Measurements from ENCODE around the gene UQCR10. TPM values are rescaled to one million over a fixed set of nuclear protein-coding genes. Genes with fewer than 3 reads are reported as not detected.

UQCR10 gene
- total and polyA plus RNA-seq, 2 donors = 154 to 157 TPM

DNA sequence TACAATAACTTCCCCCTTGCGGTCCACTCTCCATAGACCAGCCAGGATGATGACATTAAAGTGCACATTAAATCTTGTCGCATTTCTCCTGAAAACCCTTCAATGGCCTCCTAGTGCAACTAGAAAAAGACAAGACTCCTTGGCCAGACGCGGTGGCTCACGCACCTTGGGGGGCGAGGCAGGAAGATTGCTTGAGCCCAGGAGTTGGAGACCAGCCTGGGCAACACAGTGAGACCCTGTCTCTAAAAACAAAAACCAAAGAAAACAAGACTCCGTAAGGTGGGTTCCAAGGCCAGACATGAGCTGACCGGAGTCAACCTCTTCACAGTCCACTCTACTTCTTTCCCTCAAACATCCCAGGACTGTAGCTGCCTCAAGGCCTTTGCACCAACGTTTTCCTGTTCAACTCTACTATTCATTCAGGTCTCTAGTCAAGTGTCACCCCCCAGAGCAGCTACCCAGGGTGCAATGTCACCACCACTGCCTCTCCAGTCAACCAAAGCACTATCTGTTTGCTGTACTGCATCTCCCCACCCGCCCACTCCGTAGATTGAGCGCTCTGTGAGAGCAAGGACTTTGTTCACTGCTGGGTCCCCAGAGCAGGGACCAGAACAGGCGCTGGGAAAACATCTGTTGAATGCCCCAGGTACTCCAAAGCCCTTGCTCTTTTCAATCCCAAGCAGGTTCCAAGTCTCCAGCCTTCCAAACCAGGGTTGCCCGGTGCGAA is 1.1 kb upstream of the UQCR10 start:
- H3K27me3 ChIP-seq (ENCODE audit: control insufficient read depth in 2 of 2, insufficient read depth in 1 of 2, low read length in 1 of 2) = no peaks in the 10 kb centered on the region
- peak in 3 of 9 donors; percentile 8 to 54 (median 28) for DNase-seq (ENCODE audit: low read depth in 6 of 9, low spot score in 9 of 9)
- peaks cover 11 to 16% of the 10 kb centered on the region in 2 donors for H3K4me1 ChIP-seq (ENCODE audit: control insufficient read depth in 2 of 2, insufficient read depth in 2 of 2, low read length in 2 of 2)
- H3K4me3 ChIP-seq (ENCODE audit: low read length in 2 of 2) = peak overlapping the region; percentile 87 to 94
- H3K27ac ChIP-seq (ENCODE audit: low read depth in 1 of 2, low read length in 1 of 2) = peak overlapping the region; percentile 77 to 86
- peaks cover 16 to 20% of the 10 kb centered on the region in 2 donors for H3K36me3 ChIP-seq (ENCODE audit: control insufficient read depth in 2 of 2, insufficient read depth in 2 of 2, low read length in 1 of 2)
- H3K9me3 ChIP-seq (ENCODE audit: control insufficient read depth in 2 of 2, insufficient read depth in 1 of 2, low read length in 1 of 2) = no peaks in the 10 kb centered on the region
- WGBS = 60% methylated on average over 15 of the region's 15 CpGs

DNA sequence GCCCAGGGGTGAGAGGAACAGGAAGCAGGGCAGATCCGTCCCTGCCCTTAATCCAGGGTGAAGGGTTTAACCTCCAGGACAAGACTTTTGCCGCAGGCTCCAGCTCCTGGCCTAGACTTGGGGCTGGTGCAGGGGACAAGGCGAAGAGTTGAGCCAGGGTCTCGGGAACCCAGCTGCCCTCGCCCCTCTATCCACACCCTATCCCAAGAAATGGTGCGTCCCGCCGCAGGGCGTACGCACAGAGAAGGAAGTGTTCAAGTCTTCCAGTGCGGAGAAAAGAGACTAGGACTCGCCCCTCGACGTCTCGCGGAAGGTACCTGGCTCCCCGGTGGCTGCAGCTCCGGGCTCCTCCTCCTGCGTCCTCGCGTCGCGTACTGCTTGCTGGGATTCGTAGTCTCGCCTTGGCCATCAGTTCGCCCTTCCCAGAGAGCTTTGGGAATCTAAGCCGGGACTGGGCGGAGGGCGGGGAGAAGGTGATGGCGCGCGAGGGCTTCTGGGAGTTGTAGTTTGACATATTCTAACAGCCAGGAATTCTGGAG is 468 bp upstream of the UQCR10 start, which contains the start of gene ZMAT5:
TSS of gene ZMAT5 (minus strand) at position 376 of the 539 bp plus-strand sequence. CDS start 18,463 bp downstream, outside the sequence.
- H3K4me1 ChIP-seq (ENCODE audit: control insufficient read depth in 2 of 2, insufficient read depth in 2 of 2, low read length in 2 of 2) = peaks cover 11 to 16% of the 10 kb centered on the region in 2 donors
- H3K27me3 ChIP-seq (ENCODE audit: control insufficient read depth in 2 of 2, insufficient read depth in 1 of 2, low read length in 1 of 2) = no peaks in the 10 kb centered on the region

DNA sequence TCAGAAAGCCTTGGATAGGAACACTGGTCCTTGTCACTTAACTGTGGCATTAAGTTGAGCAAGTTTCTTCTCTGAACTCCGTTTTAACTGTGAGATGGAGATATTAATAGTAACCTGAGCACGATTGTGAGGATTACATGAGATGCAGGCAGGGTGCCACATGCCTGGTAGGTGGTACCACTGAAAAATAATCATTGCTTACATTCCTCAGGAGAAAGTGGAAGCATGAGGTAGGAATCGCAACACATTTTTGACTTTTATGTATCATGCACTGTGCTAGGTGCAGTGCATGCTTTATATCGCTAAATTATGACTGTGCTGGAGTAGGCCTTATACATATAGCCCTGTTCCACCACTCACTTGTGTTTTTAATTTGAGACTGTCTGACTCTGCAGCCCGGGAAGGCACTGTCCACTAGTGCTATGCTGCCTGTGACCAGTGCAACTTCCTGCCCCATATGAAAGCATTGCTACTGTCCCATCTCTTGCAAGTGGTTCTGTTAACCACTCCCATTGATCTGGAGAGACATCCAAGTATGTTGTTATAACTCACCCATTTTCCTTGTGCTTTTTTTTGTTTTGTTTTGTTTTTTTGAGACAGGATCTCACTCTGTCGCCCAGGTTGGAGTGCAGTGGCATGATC is 1.0 kb downstream of the UQCR10 start:
- no peaks in the 10 kb centered on the region for H3K9me3 ChIP-seq (ENCODE audit: control insufficient read depth in 2 of 2, insufficient read depth in 1 of 2, low read length in 1 of 2)
- 63% methylated on average over 6 of the region's 6 CpGs for WGBS
- H3K4me3 ChIP-seq (ENCODE audit: low read length in 2 of 2) = peak overlapping the region; percentile 87 to 94
- H3K27me3 ChIP-seq (ENCODE audit: control insufficient read depth in 2 of 2, insufficient read depth in 1 of 2, low read length in 1 of 2) = no peaks in the 10 kb centered on the region
- H3K27ac ChIP-seq (ENCODE audit: low read depth in 1 of 2, low read length in 1 of 2) = no peak overlapping the region
- H3K4me1 ChIP-seq (ENCODE audit: control insufficient read depth in 2 of 2, insufficient read depth in 2 of 2, low read length in 2 of 2) = peaks cover 11 to 16% of the 10 kb centered on the region in 2 donors
- DNase-seq (ENCODE audit: low read depth in 6 of 9, low spot score in 9 of 9) = no peak
- peaks cover 19 to 20% of the 10 kb centered on the region in 2 donors for H3K36me3 ChIP-seq (ENCODE audit: control insufficient read depth in 2 of 2, insufficient read depth in 2 of 2, low read length in 1 of 2)

More for the DNA sequence above, 468 bp upstream of the UQCR10 start, which contains the start of gene ZMAT5:
- Histone ChIP-seq H3K9me3 (ENCODE audit: control insufficient read depth in 2 of 2, insufficient read depth in 1 of 2, low read length in 1 of 2) (no peaks in the 10 kb centered on the region), H3K36me3 (ENCODE audit: control insufficient read depth in 2 of 2, insufficient read depth in 2 of 2, low read length in 1 of 2) (peaks cover 16 to 20% of the 10 kb centered on the region in 2 donors), H3K4me3 (ENCODE audit: low read length in 2 of 2) (peak within 1 kb of the TSS; percentile 87 to 94), H3K27ac (ENCODE audit: low read depth in 1 of 2, low read length in 1 of 2) (peak within 1 kb of the TSS; percentile 77 to 86)
- under 1% methylated on average over 32 of the region's 32 CpGs for WGBS
- peak; percentile 83 to 98 (median 95) for DNase-seq (ENCODE audit: low read depth in 6 of 9, low spot score in 9 of 9)

DNA sequence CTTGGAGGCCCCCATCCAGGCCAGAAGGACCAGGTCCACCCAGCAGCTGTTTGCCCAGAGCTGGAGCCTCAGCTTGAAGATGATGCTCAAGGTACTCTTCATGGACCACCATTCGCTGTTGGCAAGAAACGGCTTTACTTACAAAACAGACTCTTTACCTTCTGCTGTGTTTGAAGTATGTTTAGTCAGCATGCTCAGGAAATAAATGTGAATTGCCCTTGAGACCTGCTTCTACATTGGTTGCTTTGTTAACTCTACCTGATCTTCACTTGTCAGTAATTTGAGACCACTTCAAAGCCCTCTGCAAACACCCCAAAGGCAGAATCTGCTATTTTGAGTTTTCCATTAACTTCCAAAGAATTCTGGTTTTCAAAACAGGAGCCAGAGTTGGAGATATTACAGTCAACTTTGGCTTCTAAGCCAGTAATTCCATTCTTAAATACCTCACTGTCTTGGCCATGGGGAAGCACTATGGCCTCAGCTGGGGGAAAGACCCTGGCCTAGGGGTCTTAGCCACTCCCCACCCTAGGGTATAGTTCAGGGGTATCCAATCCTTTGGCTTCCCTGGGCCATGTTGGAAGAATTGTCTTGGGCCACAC is 2.7 kb downstream of the UQCR10 start:
- Histone ChIP-seq H3K9me3 (ENCODE audit: control insufficient read depth in 2 of 2, insufficient read depth in 1 of 2, low read length in 1 of 2) (no peaks in the 10 kb centered on the region), H3K27ac (ENCODE audit: low read depth in 1 of 2, low read length in 1 of 2) (no peak overlapping the region), H3K36me3 (ENCODE audit: control insufficient read depth in 2 of 2, insufficient read depth in 2 of 2, low read length in 1 of 2) (peaks cover 19 to 20% of the 10 kb centered on the region in 2 donors), H3K4me3 (ENCODE audit: low read length in 2 of 2) (no peak overlapping the region), H3K4me1 (ENCODE audit: control insufficient read depth in 2 of 2, insufficient read depth in 2 of 2, low read length in 2 of 2) (peaks cover 11 to 16% of the 10 kb centered on the region in 2 donors), H3K27me3 (ENCODE audit: control insufficient read depth in 2 of 2, insufficient read depth in 1 of 2, low read length in 1 of 2) (no peaks in the 10 kb centered on the region)
- DNase-seq (ENCODE audit: low read depth in 6 of 9, low spot score in 9 of 9) = no peak
- WGBS = over 99% methylated on average over 2 of the region's 2 CpGs

DNA sequence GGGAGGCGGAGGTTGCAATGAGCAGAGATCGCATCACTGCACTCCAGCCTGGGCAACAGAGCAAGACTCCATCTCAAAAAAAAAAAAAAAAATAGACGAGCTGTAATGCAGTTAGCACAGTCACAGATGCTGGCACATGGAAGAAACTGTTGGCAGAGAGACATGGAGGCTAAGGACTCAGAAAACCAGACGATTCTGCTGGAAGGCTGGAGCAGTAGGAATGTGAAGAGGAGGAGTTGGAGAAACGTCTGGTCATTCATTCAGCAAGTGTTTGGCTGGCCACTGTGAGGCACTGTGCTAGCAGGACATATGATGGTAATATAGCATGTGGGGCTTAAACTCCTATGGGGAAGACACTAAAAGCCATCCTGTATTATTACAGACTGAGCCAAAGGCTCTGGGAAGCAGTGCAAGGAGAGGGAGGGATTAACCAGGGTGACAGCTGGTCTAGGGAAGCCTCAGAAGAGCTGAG is 5.0 kb downstream of the UQCR10 start:
- no peaks in the 10 kb centered on the region for H3K9me3 ChIP-seq (ENCODE audit: control insufficient read depth in 2 of 2, insufficient read depth in 1 of 2, low read length in 1 of 2)
- peaks cover 7 to 8% of the 10 kb centered on the region in 2 donors for H3K4me1 ChIP-seq (ENCODE audit: control insufficient read depth in 2 of 2, insufficient read depth in 2 of 2, low read length in 2 of 2)
- H3K4me3 ChIP-seq (ENCODE audit: low read length in 2 of 2) = no peak overlapping the region
- H3K27me3 ChIP-seq (ENCODE audit: control insufficient read depth in 2 of 2, insufficient read depth in 1 of 2, low read length in 1 of 2) = no peaks in the 10 kb centered on the region
- 91% methylated on average over 5 of the region's 5 CpGs for WGBS
- DNase-seq (ENCODE audit: low read depth in 6 of 9, low spot score in 9 of 9) = no peak
- H3K27ac ChIP-seq (ENCODE audit: low read depth in 1 of 2, low read length in 1 of 2) = no peak overlapping the region
- H3K36me3 ChIP-seq (ENCODE audit: control insufficient read depth in 2 of 2, insufficient read depth in 2 of 2, low read length in 1 of 2) = peaks cover 19 to 20% of the 10 kb centered on the region in 2 donors

DNA sequence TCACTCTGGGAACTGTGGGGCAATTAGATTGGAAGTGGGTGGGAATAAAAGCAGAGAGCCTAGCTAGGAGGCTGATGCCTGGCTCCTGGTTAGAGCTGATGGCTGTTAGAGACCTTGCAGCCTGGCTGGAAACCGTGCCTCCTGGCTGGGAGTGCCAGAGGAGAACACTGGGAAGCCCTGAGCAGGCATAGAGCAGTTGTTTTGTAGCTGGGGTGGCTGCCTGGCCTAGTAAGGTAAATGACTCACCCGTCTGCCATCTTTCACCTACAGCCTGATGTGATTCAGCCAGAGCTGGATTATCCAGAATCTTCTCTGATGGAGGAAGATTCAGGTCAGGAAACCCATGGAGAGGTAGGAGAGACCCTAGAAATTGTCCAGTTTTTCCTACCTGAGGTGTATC is 6.1 kb downstream of the UQCR10 start:
- 96% methylated on average over 2 of the region's 2 CpGs for WGBS
- Histone ChIP-seq H3K36me3 (ENCODE audit: control insufficient read depth in 2 of 2, insufficient read depth in 2 of 2, low read length in 1 of 2) (peaks cover 19 to 20% of the 10 kb centered on the region in 2 donors), H3K27ac (ENCODE audit: low read depth in 1 of 2, low read length in 1 of 2) (no peak overlapping the region), H3K9me3 (ENCODE audit: control insufficient read depth in 2 of 2, insufficient read depth in 1 of 2, low read length in 1 of 2) (no peaks in the 10 kb centered on the region), H3K4me3 (ENCODE audit: low read length in 2 of 2) (no peak overlapping the region), H3K27me3 (ENCODE audit: control insufficient read depth in 2 of 2, insufficient read depth in 1 of 2, low read length in 1 of 2) (no peaks in the 10 kb centered on the region), H3K4me1 (ENCODE audit: control insufficient read depth in 2 of 2, insufficient read depth in 2 of 2, low read length in 2 of 2) (peaks cover 2% of the 10 kb centered on the region in 2 donors)
- no peak for DNase-seq (ENCODE audit: low read depth in 6 of 9, low spot score in 9 of 9)

DNA sequence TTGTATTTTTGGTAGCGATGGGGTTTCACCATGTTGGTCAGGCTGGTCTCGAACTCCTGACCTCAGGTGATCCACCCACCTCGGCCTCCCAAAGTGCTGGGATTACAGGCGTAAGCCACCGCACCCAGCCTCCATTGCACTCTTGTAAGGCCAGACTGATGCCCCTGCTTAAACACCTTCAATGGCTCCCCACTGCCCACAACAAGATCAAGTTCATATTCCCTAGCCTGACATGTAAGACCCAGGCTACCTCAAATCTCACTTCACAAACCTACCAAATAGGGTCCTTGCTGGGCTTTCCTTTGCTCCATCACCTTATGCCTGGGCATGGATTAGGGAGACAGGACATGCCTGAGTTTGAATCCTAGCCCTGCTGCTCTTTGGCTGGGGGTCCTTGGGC is 13.1 kb downstream of the UQCR10 start:
- no peaks in the 10 kb centered on the region for H3K9me3 ChIP-seq (ENCODE audit: control insufficient read depth in 2 of 2, insufficient read depth in 1 of 2, low read length in 1 of 2)
- H3K27me3 ChIP-seq (ENCODE audit: control insufficient read depth in 2 of 2, insufficient read depth in 1 of 2, low read length in 1 of 2) = no peaks in the 10 kb centered on the region
- DNase-seq (ENCODE audit: low read depth in 6 of 9, low spot score in 9 of 9) = no peak
- no peak overlapping the region for H3K27ac ChIP-seq (ENCODE audit: low read depth in 1 of 2, low read length in 1 of 2)
- no peaks in the 10 kb centered on the region for H3K36me3 ChIP-seq (ENCODE audit: control insufficient read depth in 2 of 2, insufficient read depth in 2 of 2, low read length in 1 of 2)
- no peaks in the 10 kb centered on the region for H3K4me1 ChIP-seq (ENCODE audit: control insufficient read depth in 2 of 2, insufficient read depth in 2 of 2, low read length in 2 of 2)
- H3K4me3 ChIP-seq (ENCODE audit: low read length in 2 of 2) = no peak overlapping the region
- WGBS = over 99% methylated on average over 5 of the region's 5 CpGs

DNA sequence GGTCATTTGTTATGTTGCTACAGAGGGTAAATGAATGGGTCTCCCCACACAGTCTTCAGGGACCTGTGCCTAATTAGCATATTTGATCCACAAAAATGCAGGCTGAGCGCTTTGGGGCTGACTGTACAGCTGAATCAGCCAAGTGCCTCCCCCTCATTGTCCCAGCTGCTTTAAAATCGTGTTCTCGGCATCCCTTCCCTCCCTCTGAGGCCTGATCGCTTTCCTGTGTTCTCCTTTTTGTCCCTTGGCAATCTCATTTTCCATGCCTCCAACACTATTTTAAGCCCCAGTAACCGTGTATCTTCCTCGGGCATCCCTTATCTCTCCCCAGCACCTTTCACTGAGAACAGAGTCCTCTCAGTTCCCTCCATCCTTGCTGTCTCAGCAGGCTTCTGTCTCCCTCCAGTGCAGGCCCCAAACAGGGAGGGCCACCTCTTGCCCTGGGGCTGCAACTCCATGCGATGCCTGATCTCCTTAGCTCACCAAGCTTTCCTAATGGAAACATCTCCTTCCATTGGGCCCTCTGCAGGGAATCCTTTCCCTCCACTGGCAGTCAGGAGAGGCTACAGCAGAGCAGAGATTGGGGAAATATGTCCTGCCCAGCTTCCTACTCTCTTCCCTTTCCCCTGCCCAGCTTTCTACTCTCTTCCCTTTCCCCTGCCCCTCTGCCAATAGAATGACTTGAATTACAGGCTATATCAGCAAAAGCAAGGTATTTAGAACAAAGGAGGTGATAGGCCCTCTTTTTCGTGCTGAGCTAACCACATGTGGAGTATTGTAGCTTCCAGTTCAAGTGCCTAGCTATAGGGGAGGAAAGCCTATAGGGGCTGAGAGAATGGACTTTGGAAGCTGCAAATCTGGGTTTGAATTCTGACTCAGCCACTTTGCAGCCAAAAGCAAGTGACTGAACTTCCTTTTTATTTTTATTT is 13.8 kb downstream of the UQCR10 start:
- no peak for DNase-seq (ENCODE audit: low read depth in 6 of 9, low spot score in 9 of 9)
- Histone ChIP-seq H3K9me3 (ENCODE audit: control insufficient read depth in 2 of 2, insufficient read depth in 1 of 2, low read length in 1 of 2) (no peaks in the 10 kb centered on the region), H3K36me3 (ENCODE audit: control insufficient read depth in 2 of 2, insufficient read depth in 2 of 2, low read length in 1 of 2) (no peaks in the 10 kb centered on the region), H3K27me3 (ENCODE audit: control insufficient read depth in 2 of 2, insufficient read depth in 1 of 2, low read length in 1 of 2) (no peaks in the 10 kb centered on the region), H3K27ac (ENCODE audit: low read depth in 1 of 2, low read length in 1 of 2) (no peak overlapping the region), H3K4me1 (ENCODE audit: control insufficient read depth in 2 of 2, insufficient read depth in 2 of 2, low read length in 2 of 2) (no peaks in the 10 kb centered on the region), H3K4me3 (ENCODE audit: low read length in 2 of 2) (no peak overlapping the region)
- WGBS = 83% methylated on average over 8 of the region's 8 CpGs

Measured in thymus (tissue), 11 donors.